Measurements from ENCODE around the gene CAMK1D.
"Not testable (repeated sequence)": the region's sequence is repeated elsewhere in the genome, so short reads cannot be mapped to it uniquely, and the experiment has no call there.

Gene CAMK1D

GRCh38 chr10:12431151-12432101 lies 82.1 kb downstream of the CAMK1D start:
- no peak for DNase-seq

DNA sequence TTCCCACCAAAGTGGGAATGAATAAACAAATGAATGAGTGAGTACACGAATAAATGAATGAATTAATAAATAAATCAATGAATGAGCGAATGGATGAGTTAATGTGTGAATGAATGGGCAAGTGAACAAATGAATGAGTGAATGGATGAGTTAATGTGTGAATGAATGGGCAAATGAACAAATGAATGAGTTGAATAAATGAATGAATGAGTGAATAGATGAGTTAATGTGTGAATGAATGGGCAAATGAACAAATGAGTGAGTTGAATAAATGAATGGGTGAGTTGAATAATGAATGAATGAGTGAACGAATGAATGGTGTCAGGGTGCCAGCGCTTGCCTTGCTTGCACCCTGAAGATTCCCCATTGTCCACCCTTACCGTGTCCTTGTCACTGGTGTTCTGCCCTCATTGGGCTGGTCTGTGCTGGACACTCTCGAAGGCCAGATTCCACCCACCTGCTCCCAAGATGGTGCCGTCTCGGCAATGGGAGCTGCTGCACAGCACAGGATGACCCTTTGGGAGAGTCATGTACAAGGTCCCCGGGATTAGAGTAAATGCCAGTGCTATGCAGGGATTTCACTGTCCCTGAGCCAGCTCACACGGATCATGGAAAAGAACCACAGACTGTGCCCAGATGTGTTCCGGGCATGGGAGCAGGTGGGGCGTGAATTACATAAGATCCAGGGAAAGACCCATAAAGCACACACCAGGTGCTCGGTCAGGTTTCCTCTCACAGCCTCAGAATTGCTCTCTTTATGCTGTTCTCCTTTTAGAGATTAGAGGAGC lies 83.2 kb downstream of the CAMK1D start:
- peak; percentile 27 for DNase-seq

DNA sequence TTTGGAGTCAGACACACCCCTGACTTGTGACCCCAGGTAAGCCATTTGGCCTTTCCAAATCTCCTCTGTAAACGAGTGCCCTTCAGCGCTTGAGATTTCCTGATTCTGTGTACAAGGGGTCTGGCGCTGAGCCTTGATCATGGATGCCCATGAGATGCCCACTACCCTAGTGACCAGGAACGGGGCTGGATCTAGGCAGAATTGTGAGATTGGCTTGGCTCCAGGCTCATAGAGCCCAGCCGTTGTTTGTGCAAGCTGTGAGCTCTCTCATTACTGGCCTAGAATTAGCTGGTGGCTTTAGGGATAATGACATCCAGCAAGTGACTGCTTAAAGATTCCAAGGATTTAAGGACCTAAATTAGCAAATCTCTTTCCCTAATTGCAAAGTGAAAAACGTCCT lies 84.9 kb downstream of the CAMK1D start:
- DNase-seq, result no peak

DNA sequence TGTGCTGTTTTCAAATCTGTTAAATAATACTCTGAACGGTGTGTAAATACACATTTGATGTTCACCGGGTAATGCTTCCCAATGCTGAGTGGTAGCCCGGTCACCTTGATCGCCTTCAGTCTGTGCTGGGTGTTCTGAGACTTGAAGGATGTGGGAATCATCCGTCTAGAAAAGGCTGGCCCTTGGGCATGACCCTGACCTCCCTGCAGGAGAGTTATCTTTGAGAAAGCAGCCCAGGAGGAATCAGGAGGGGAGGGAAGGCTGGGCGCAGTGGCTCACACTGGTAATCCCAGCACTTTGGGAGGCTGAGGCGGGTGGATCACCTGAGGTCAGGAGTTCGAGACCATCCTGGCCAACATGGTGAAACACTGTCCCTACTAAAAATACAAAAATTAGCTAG lies 85.3 kb downstream of the CAMK1D start:
- not testable (repeated sequence) for DNase-seq

DNA sequence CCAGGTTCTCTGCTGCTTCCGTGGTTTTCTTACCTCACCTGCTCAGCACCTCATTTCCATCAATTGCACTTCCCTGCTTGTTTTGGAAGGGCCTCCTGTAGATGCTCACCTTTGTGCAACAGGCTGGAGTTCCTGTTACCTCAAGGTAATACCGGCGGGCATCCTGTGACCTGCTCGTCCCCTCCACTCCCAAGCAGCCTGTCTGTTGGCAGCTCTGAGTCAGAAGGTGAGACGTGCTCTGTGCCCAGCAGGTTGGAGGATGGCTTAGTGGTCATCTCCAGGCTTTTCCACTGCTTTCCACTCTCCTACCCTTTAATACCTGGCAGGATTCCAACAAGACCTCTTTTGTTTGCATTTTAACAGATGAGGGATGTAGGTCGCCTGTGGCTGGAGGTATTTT lies 86.0 kb downstream of the CAMK1D start:
- DNase-seq, result no peak

- no peak for DNase-seq
These were observed 89.8 kb downstream of the CAMK1D start for GRCh38 chr10:12438919-12439692.

GRCh38 chr10:12439767-12440166 lies 90.4 kb downstream of the CAMK1D start:
- DNase-seq, result not testable (repeated sequence)

DNA sequence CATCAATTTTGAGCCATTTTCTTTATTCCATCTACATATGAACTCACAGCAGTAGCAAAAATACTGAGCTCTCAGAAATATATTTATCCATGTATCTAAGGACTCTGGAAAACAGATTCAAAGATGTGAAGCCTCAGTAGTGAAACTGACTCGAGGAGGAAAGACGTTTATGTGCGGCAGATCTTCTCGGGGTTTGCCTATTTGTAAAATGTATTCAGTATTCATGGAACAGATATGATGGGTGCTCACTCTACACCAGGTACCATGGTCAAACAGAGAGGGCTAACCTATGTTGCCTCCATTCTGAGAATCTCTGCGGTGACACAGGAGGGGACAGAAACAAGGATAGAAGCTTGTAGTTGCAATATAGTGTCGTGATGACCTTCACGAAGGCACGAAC lies 93.7 kb downstream of the CAMK1D start:
- no peak for DNase-seq

DNA sequence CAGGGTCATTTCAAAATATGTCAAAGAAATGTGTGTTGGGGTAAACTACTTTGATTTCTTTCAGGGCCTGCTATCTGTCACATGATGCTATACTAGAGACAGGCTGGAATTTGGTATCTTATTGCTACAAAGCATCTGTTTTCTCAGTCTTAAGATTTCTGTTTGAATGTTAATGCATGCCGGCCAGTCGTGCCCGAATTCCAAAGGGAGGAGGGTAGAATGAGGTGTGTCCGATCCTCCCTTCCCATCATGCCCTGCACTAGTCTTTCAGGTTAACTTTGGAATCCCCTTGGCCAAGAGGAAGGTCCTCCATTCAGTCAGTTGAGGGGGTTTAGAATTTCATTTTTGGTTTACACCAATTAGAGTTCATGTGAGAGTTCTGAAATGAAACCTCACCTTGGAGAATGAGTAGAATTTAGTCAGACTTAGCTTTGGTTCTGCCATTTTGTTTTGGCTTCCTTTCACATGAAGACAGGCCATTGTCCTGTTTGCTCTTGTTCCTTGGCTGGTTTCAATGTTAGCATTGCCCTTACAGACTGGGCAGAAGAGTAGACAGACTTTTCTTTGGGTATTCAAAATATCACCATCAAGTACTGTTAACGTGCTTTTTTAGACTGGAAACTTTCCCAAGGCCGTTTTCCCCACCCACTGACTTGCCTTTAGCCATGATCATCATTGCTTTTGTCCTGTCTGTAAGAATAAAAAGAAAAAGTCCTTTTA lies 95.8 kb downstream of the CAMK1D start:
- DNase-seq, result no peak

- DNase-seq, result no peak
These were observed 96.5 kb downstream of the CAMK1D start for GRCh38 chr10:12445701-12446334.

GRCh38 chr10:12448340-12448728 lies 99.0 kb downstream of the CAMK1D start:
- DNase-seq, result no peak

DNA sequence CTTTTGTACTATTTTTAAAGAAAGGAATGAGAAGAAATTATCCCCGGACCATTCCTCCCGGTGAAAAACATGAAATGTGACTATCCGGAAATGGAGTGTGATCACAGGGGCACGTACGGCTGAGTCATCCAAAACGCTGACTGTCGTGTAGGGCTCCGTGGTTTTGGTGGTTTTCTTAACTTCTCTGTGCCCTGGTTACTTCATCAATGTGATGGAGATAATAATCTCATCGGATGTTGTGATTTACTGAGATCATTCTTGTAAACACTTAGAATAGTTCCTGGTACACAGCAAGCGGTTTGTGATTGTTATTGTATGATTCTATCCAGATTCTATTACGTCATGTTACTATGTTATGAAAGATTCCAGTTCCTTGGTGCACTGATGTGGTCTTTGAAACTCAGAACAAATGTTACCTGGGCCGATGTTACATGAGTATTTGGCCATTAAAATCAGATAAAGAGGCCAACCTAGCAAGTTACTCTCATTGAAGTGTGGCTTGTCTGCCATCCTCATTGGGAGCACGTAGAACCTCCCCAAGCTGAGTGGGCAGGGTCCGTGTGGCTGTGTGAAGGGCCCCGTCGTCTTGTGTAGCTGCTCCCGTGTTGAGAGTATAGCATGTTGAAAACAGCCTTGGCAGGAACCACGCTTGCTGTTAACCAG lies 99.5 kb downstream of the CAMK1D start:
- DNase-seq, result no peak

- DNase-seq, result no peak
These were observed 106.0 kb downstream of the CAMK1D start for GRCh38 chr10:12455318-12455717.

- DNase-seq, result no peak
These were observed 106.4 kb downstream of the CAMK1D start for GRCh38 chr10:12455766-12456165.

DNA sequence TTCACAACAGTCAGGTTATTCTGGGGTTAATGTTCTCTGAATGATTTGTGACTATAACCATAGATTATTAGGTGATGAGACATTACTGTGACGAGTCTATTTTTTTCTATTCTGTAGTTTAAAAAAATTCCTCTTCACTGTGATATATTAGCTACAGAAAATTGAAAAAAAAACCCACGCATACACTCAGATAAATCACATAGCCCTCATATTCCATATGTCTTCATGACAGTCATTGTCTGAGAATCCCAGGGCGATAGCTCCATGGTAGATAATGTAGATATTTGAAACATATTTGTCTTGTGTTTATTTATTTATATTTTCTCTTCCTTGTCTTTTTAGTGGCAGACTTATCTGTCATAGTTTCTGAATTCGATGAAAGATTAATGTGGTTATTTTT lies 110.0 kb downstream of the CAMK1D start:
- no peak for DNase-seq

DNA sequence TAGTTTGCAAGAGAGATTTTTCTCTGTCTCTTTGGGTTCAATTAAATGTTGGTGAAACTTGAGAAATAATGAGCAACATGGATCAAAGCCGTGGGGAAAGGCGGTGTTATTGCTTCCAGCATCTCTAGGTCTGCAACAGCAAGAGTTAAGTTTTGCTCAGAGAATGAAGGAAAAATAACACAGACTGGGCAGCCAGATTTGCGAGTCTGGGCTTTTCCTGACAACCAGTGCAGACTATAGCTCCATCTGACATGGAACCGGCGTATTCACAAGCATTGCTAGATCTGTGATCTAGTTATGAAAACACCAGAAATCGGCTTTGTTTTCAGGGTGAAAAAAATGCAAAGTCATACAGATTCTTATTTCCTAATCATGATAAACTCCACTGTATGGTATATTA lies 110.4 kb downstream of the CAMK1D start:
- no peak for DNase-seq

DNA sequence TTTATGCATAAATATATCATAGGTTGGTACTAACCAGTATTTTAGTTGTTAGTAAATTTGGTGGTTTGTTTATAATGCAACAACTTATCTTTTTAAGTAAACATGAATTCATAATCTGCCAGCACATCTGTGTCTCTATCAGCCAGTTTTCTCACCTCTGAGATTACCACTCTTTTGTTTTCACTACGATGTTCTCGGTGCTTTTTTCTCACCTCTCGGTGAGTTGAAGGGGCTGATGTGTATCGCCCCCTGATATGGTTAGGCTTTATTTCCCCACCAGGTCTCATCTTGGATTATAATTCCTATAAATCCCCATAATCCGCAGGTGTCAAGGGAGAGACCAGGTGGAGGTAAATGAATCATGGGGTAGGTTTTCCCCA lies 114.1 kb downstream of the CAMK1D start:
- DNase-seq, result no peak

GRCh38 chr10:12465385-12466136 lies 116.2 kb downstream of the CAMK1D start:
- no peak for DNase-seq

DNA sequence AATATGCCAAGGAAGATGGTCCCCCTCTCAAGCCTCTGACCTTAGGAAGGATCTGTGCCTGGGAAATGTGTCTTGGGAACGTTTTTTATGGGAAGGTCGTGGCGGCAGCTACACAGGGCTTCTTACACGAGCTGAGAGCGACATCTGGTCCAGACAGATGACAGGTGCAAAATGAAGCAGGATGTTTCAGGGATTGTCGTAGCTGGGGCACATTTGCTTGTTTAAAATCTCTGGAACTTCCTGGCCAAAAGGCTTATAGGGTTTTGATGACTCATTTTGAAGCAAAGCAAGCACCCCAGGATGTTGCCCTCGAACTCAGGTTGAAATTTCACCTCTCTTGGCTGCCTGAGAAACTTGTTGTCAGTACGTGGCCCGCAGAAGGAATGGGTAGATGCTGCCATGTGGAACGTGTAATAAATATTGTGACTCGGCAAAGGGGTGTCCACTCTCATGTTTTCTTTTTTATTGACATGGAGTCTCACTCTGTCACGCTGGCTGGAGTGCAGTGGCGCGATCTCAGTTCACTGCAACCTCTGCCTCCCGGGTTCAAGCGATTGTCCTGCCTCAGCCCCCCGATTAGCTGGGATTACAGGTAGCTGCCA lies 117.5 kb downstream of the CAMK1D start:
- no peak for DNase-seq

DNA sequence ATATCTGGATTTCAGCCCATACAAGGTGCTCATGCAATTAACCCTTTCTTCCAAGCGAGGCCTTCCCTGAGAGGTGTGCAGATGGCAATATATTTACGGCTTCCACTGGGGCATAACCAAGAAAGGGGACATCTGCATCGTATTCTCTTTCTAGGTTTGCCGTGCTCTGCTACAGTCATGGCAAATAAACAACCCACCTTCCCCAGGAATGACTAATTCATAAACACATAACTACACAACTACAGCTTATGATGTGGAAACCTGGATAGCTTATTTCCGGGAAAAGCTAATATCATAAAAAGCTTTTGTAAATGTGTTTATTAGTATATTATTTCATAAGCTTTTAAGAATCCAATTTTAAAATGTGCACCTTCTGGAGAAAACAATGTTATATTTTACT lies 120.0 kb downstream of the CAMK1D start:
- DNase-seq, result no peak
